ENCODE measurements around the gene NRM. TPM values are rescaled to one million over a fixed set of nuclear protein-coding genes. Genes with fewer than 3 reads are reported as not detected.

The NRM gene
- polyA plus RNA-seq, 2 donors, result 14.2 to 15.4 TPM

GRCh38 chr6:30689022-30689865, 1.5 kb downstream of the NRM start:
- H3K27me3 ChIP-seq (ENCODE audit: control insufficient read depth in 1 of 2, insufficient read depth in 2 of 2, low read length in 2 of 2), result no peaks in the 10 kb centered on the region
- H3K4me1 ChIP-seq (ENCODE audit: control insufficient read depth in 2 of 2, insufficient read depth in 2 of 2, low read length in 1 of 2), result peaks cover 2 to 14% of the 10 kb centered on the region in 2 donors
- H3K4me3 ChIP-seq (ENCODE audit: low read depth in 1 of 2, low read length in 2 of 2), result no peak overlapping the region
- 78 to 82% methylated on average over 11 of the region's 11 CpGs for WGBS, 2 donors
- no peaks in the 10 kb centered on the region for H3K36me3 ChIP-seq (ENCODE audit: control insufficient read depth in 2 of 2, insufficient read depth in 2 of 2, low read length in 1 of 2)
- H3K9me3 ChIP-seq (ENCODE audit: control insufficient read depth in 2 of 2, insufficient read depth in 1 of 2, low read depth in 1 of 2, low read length in 1 of 2), result no peaks in the 10 kb centered on the region
- peak overlapping the region; percentile 95 to 99 for H3K27ac ChIP-seq (ENCODE audit: low read depth in 2 of 2, low read length in 1 of 2)

DNA sequence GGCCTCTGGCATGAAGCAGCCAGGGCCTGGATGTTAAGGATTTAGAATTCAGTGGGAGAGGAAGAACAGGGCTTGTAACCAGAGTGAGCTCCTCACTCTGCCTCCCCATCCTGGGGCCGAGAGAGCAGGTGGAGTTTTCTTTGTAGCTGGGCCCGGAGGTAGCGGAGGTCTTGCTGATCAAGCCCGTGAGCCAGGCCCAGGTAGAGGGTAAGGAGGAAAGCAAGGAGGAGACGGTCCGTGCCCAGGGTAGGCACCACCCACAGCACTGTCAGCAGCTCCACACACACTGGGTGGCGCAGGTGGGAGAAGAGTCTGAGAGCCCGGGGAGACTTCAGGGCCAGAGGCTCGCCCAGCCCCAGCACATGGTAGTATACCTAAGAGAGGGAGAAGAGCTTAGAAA, 2.2 kb downstream of the NRM start:
- WGBS, 2 donors, result 70 to 74% methylated on average over 9 of the region's 9 CpGs
- no peaks in the 10 kb centered on the region for H3K9me3 ChIP-seq (ENCODE audit: control insufficient read depth in 2 of 2, insufficient read depth in 1 of 2, low read depth in 1 of 2, low read length in 1 of 2)
- peaks cover 2 to 14% of the 10 kb centered on the region in 2 donors for H3K4me1 ChIP-seq (ENCODE audit: control insufficient read depth in 2 of 2, insufficient read depth in 2 of 2, low read length in 1 of 2)
- no peaks in the 10 kb centered on the region for H3K27me3 ChIP-seq (ENCODE audit: control insufficient read depth in 1 of 2, insufficient read depth in 2 of 2, low read length in 2 of 2)
- no peaks in the 10 kb centered on the region for H3K36me3 ChIP-seq (ENCODE audit: control insufficient read depth in 2 of 2, insufficient read depth in 2 of 2, low read length in 1 of 2)
- peak overlapping the region; percentile 99 for H3K27ac ChIP-seq (ENCODE audit: low read depth in 2 of 2, low read length in 1 of 2)
- no peak overlapping the region for H3K4me3 ChIP-seq (ENCODE audit: low read depth in 1 of 2, low read length in 2 of 2)

GRCh38 chr6:30687659-30688431, 2.9 kb downstream of the NRM start:
- H3K9me3 ChIP-seq (ENCODE audit: control insufficient read depth in 2 of 2, insufficient read depth in 1 of 2, low read depth in 1 of 2, low read length in 1 of 2), result no peaks in the 10 kb centered on the region
- H3K4me1 ChIP-seq (ENCODE audit: control insufficient read depth in 2 of 2, insufficient read depth in 2 of 2, low read length in 1 of 2), result peaks cover 2 to 14% of the 10 kb centered on the region in 2 donors
- peak overlapping the region; percentile 77 to 79 for H3K4me3 ChIP-seq (ENCODE audit: low read depth in 1 of 2, low read length in 2 of 2)
- WGBS, 2 donors, result 9 to 11% methylated on average over 22 of the region's 22 CpGs
- no peaks in the 10 kb centered on the region for H3K27me3 ChIP-seq (ENCODE audit: control insufficient read depth in 1 of 2, insufficient read depth in 2 of 2, low read length in 2 of 2)
- H3K27ac ChIP-seq (ENCODE audit: low read depth in 2 of 2, low read length in 1 of 2), result peak overlapping the region; percentile 99
- no peaks in the 10 kb centered on the region for H3K36me3 ChIP-seq (ENCODE audit: control insufficient read depth in 2 of 2, insufficient read depth in 2 of 2, low read length in 1 of 2)

- Histone ChIP-seq H3K36me3 (ENCODE audit: control insufficient read depth in 2 of 2, insufficient read depth in 2 of 2, low read length in 1 of 2) (no peaks in the 10 kb centered on the region), H3K9me3 (ENCODE audit: control insufficient read depth in 2 of 2, insufficient read depth in 1 of 2, low read depth in 1 of 2, low read length in 1 of 2) (no peaks in the 10 kb centered on the region), H3K4me3 (ENCODE audit: low read depth in 1 of 2, low read length in 2 of 2) (peak overlapping the region; percentile 77 to 79), H3K27me3 (ENCODE audit: control insufficient read depth in 1 of 2, insufficient read depth in 2 of 2, low read length in 2 of 2) (no peaks in the 10 kb centered on the region), H3K27ac (ENCODE audit: low read depth in 2 of 2, low read length in 1 of 2) (peak overlapping the region; percentile 99), H3K4me1 (ENCODE audit: control insufficient read depth in 2 of 2, insufficient read depth in 2 of 2, low read length in 1 of 2) (peaks cover 2 to 20% of the 10 kb centered on the region in 2 donors)
- WGBS, 2 donors, result 0 to 1% methylated on average over 48 to 52 of the region's 52 CpGs
Observed at GRCh38 chr6:30686908-30687658, 3.7 kb downstream of the NRM start.

DNA sequence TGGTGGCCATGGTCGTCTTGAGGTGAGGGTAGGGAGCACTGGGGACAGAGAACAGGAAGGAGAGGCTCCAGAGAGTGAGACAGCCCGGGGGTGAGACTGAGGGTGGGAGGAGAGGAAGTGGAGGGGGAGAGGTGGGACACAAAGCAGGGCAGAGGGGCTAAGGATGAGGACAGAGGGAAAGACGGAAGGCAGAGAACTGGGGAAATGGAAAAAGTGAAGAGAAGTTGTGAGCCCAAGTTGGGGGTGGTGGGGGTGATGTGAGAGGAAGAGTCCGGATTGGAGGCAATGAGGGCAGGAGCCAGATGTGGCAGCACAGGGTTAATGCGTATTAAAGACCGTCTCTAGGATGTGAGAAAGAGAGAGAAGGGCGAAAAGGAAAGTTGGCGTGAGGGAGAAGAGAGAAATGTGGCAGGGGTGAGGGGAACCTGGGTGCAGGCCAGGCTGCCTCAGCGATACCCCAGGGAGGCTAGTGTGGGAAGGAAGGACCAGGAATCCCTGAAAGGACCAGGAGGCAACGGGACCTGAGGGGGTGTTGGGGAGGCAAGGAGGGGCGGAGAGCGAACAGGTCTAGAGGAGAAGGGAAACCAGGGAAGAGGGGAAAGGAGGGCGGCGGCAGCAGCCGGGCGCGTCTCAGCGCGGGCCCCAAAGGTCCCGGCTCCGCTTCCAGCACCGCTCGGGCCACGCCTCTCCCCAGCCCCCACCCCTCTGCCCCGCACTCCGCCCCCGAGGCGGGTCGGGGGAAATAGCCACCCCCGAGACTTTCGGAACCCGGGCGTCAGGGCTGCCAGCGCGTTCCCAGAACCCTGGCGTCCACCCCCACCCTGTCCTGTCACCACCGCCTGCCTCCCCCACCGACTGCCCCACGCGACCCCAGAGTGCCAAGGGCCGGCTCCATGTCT, 4.5 kb downstream of the NRM start, which contains the start of gene PPP1R18:
Gene PPP1R18 (minus strand): TSS at position 637 of the 899 bp plus-strand sequence. CDS start 627 bp downstream, at position 10.
- Histone ChIP-seq H3K4me3 (ENCODE audit: low read depth in 1 of 2, low read length in 2 of 2) (peak within 1 kb of the TSS; percentile 77 to 79), H3K9me3 (ENCODE audit: control insufficient read depth in 2 of 2, insufficient read depth in 1 of 2, low read depth in 1 of 2, low read length in 1 of 2) (no peaks in the 10 kb centered on the region), H3K27ac (ENCODE audit: low read depth in 2 of 2, low read length in 1 of 2) (peak within 1 kb of the TSS; percentile 99), H3K4me1 (ENCODE audit: control insufficient read depth in 2 of 2, insufficient read depth in 2 of 2, low read length in 1 of 2) (peaks cover 2 to 21% of the 10 kb centered on the region in 2 donors), H3K27me3 (ENCODE audit: control insufficient read depth in 1 of 2, insufficient read depth in 2 of 2, low read length in 2 of 2) (no peaks in the 10 kb centered on the region), H3K36me3 (ENCODE audit: control insufficient read depth in 2 of 2, insufficient read depth in 2 of 2, low read length in 1 of 2) (no peaks in the 10 kb centered on the region)
- 1 to 2% methylated on average over 19 to 41 of the region's 41 CpGs for WGBS, 2 donors

DNA sequence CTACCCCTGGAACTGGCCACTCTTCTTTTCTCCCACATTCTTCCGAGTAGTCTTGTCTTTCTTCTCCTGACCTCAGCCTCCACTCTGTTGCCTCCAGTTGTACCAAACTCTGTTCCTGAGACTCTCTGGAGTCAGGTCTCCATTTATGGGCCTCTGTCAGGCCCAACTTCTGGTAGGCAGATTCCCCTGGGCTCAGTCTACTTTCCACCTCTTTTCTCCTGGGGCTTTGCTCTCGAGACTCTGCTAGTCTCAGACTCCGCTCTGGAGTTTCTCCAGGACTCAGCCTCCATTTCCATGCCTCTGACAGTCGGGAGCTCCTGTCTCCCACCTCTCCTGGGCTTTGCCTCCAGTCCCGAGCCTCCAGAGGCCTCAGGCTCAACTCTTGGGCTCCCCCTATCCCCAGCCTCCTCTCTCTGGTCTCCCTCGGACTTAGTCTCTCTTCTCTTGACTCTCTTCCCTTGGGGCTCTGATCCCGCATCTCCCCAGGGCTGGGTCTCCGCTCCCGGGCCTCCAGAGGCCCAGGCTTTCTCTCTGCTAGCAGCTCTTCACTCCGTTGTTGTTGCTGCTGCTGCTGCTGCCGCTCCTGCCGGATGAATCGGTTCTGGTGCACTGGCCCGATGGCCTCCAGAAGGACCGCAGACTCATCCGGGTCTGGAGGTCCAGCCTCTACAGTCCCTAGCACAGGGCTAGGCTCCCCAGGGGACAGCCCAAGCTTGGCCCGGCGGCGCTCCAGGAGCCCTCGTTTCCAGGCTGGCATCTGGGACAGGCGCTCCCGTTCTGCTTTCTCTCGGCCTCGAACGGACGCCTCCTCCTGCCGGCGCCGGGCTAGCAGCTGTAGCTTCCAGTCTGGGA, 5.4 kb downstream of the NRM start:
- peak overlapping the region; percentile 99 for H3K27ac ChIP-seq (ENCODE audit: low read depth in 2 of 2, low read length in 1 of 2)
- H3K9me3 ChIP-seq (ENCODE audit: control insufficient read depth in 2 of 2, insufficient read depth in 1 of 2, low read depth in 1 of 2, low read length in 1 of 2), result no peaks in the 10 kb centered on the region
- H3K27me3 ChIP-seq (ENCODE audit: control insufficient read depth in 1 of 2, insufficient read depth in 2 of 2, low read length in 2 of 2), result no peaks in the 10 kb centered on the region
- H3K36me3 ChIP-seq (ENCODE audit: control insufficient read depth in 2 of 2, insufficient read depth in 2 of 2, low read length in 1 of 2), result peaks cover 0 to 1% of the 10 kb centered on the region in 2 donors
- WGBS, 2 donors, result 13 to 28% methylated on average over 29 of the region's 29 CpGs
- H3K4me1 ChIP-seq (ENCODE audit: control insufficient read depth in 2 of 2, insufficient read depth in 2 of 2, low read length in 1 of 2), result peaks cover 2 to 21% of the 10 kb centered on the region in 2 donors
- peak overlapping the region; percentile 77 to 79 for H3K4me3 ChIP-seq (ENCODE audit: low read depth in 1 of 2, low read length in 2 of 2)

DNA sequence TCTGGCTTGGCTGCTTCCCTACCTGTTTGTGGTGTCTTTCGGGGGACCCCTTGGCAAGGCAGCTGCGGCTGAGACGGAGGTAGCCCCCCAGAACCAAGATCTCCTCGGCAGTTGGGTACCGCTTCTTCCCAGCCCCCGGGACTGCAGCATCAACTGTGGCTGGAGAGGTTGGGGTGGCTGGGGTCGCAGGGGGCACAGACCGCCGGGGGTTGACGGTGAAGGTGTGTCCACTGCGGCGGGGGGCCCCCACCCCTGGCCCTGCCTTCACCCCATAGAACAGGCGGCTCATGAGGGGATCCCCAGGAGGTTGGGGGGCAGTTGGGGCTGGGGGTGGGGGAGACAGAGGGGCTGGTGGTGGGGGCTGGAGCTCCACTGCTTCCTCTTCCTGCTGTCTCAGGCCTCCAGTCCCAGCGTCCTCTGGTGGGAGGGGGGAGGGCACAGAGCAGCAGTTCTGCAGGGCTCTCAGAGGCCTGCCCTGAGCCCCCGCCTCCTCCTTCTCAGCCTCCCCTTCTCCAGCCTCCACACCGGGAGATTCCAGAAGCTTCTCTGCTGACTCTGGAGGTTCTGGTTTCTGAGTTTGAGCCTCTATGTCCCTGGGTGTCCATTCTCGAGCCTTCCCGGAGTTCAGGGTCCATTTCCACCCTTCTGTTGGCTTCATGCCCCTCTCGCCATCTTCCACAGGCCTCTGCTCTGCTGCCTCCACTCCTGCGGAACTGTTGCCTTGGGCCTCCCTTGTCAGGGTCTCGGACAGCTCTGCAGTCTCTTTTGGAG, 6.2 kb downstream of the NRM start:
- H3K4me3 ChIP-seq (ENCODE audit: low read depth in 1 of 2, low read length in 2 of 2), result peak overlapping the region; percentile 77 to 79
- H3K27me3 ChIP-seq (ENCODE audit: control insufficient read depth in 1 of 2, insufficient read depth in 2 of 2, low read length in 2 of 2), result no peaks in the 10 kb centered on the region
- H3K27ac ChIP-seq (ENCODE audit: low read depth in 2 of 2, low read length in 1 of 2), result peak overlapping the region; percentile 99
- peaks cover 2 to 20% of the 10 kb centered on the region in 2 donors for H3K4me1 ChIP-seq (ENCODE audit: control insufficient read depth in 2 of 2, insufficient read depth in 2 of 2, low read length in 1 of 2)
- H3K9me3 ChIP-seq (ENCODE audit: control insufficient read depth in 2 of 2, insufficient read depth in 1 of 2, low read depth in 1 of 2, low read length in 1 of 2), result no peaks in the 10 kb centered on the region
- 6 to 17% methylated on average over 21 of the region's 21 CpGs for WGBS, 2 donors
- peaks cover 3 to 4% of the 10 kb centered on the region in 2 donors for H3K36me3 ChIP-seq (ENCODE audit: control insufficient read depth in 2 of 2, insufficient read depth in 2 of 2, low read length in 1 of 2)

DNA sequence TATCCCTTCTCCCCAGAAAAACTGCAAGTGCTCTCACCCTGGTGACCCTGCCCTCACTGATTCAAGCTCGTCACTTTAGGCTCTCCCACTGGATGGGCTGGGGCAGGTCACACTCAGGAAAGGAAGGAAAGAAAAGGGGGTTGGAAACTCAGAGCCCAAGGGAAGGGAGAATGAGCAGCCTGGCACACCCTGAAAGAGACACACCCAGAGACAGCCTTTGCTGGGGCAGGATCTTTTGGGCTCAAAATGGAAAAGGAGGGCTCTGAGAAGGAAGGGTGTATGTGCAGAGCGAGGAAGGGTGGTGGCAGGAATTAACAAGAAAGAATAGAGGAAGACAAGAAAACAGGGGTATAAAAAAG, 6.8 kb downstream of the NRM start:
- Histone ChIP-seq H3K9me3 (ENCODE audit: control insufficient read depth in 2 of 2, insufficient read depth in 1 of 2, low read depth in 1 of 2, low read length in 1 of 2) (no peaks in the 10 kb centered on the region), H3K27me3 (ENCODE audit: control insufficient read depth in 1 of 2, insufficient read depth in 2 of 2, low read length in 2 of 2) (no peaks in the 10 kb centered on the region), H3K4me3 (ENCODE audit: low read depth in 1 of 2, low read length in 2 of 2) (peak overlapping the region; percentile 55 to 77), H3K4me1 (ENCODE audit: control insufficient read depth in 2 of 2, insufficient read depth in 2 of 2, low read length in 1 of 2) (peaks cover 2 to 20% of the 10 kb centered on the region in 2 donors), H3K36me3 (ENCODE audit: control insufficient read depth in 2 of 2, insufficient read depth in 2 of 2, low read length in 1 of 2) (peaks cover 3 to 4% of the 10 kb centered on the region in 2 donors), H3K27ac (ENCODE audit: low read depth in 2 of 2, low read length in 1 of 2) (peak overlapping the region; percentile 95 to 99)
- WGBS, 2 donors, result 2 to 18% methylated on average over 2 of the region's 2 CpGs
